Osteocyte (in vitro differentiated cells): ENCODE measurements around the gene PBX2. TPM values are rescaled to one million over a fixed set of nuclear protein-coding genes. Genes with fewer than 3 reads are reported as not detected.

Experiments
- DNase-seq: peaks from one replicate; pipeline ENCODE4 v3.0.0; 2021; ENCODE audit warnings: mixed read lengths; ENCODE audit not compliant: unreplicated experiment; ENCODE audit errors: extremely low spot score
- H3K27ac Mint-ChIP-seq: one replicate; pipeline ENCODE4 v1.8.0; 2021; ENCODE audit warnings: mild to moderate bottlenecking, mixed read lengths; ENCODE audit not compliant: unreplicated experiment
- H3K27me3 Mint-ChIP-seq: one replicate; pipeline ENCODE4 v1.8.0; 2021; ENCODE audit warnings: mixed read lengths; ENCODE audit not compliant: unreplicated experiment
- H3K36me3 Mint-ChIP-seq: one replicate; pipeline ENCODE4 v1.8.0; 2021; ENCODE audit warnings: mixed read lengths; ENCODE audit not compliant: unreplicated experiment
- H3K4me1 Mint-ChIP-seq: one replicate; pipeline ENCODE4 v1.8.0; 2021; ENCODE audit warnings: mixed read lengths; ENCODE audit not compliant: unreplicated experiment
- H3K4me3 Mint-ChIP-seq: one replicate; pipeline ENCODE4 v1.8.0; 2021; ENCODE audit warnings: mild to moderate bottlenecking, moderate library complexity, mixed read lengths; ENCODE audit not compliant: unreplicated experiment
- H3K9me3 Mint-ChIP-seq: one replicate; pipeline ENCODE4 v1.8.0; 2021; ENCODE audit warnings: mixed read lengths; ENCODE audit not compliant: unreplicated experiment
- total RNA-seq: library from RNA; stranded (reverse); gene quantifications from 2 replicates; pipeline ENCODE4 v1.2.1, GENCODE V29; 2021
- TF ChIP-seq, protein P1 (sequence below): fragments of 200-600 bp; sonication (generic); IDR thresholded peaks from 2 replicates; pipeline ENCODE4 v1.5.0; 2021; ENCODE audit warnings: antibody characterized with exemption, mild to moderate bottlenecking, moderate library complexity

Gene PBX2
- total RNA-seq, 1 donor from 2014 or later: 77.1 TPM

DNA sequence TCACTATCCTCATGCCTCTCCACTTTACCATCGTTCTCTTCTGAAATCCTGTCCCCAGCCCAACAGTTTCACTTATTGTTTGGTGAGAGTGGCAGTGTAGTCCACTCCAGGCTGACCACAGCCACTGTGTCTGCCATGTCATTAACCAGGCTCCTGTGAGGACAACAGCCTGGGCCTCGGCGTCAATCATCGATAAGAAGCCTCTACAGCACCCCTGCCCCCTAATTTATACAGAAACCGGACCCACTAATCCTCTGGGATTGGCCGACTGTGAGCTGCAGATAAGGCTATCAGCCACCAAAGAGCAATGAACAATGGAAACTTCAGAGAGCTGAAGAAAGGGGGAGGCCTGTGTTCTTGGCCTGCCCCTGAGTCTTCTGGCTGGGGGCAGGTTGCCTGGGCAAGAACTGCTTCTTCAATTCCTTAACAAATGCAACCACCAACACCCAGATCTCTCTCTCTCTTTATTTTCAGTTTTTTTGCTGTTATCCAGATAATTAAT is 22.2 kb downstream of the PBX2 start:
- peaks cover 46% of the 10 kb centered on the region for H3K36me3 Mint-ChIP-seq
- H3K27ac Mint-ChIP-seq: peak overlapping the region; percentile 35
- no peak for DNase-seq
- no peaks in the 10 kb centered on the region for H3K27me3 Mint-ChIP-seq
- TF ChIP-seq, protein P1, sequence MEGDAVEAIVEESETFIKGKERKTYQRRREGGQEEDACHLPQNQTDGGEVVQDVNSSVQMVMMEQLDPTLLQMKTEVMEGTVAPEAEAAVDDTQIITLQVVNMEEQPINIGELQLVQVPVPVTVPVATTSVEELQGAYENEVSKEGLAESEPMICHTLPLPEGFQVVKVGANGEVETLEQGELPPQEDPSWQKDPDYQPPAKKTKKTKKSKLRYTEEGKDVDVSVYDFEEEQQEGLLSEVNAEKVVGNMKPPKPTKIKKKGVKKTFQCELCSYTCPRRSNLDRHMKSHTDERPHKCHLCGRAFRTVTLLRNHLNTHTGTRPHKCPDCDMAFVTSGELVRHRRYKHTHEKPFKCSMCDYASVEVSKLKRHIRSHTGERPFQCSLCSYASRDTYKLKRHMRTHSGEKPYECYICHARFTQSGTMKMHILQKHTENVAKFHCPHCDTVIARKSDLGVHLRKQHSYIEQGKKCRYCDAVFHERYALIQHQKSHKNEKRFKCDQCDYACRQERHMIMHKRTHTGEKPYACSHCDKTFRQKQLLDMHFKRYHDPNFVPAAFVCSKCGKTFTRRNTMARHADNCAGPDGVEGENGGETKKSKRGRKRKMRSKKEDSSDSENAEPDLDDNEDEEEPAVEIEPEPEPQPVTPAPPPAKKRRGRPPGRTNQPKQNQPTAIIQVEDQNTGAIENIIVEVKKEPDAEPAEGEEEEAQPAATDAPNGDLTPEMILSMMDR: no peak
- H3K4me3 Mint-ChIP-seq: no peak overlapping the region
- H3K4me1 Mint-ChIP-seq: peaks cover 6% of the 10 kb centered on the region
- H3K9me3 Mint-ChIP-seq: no peaks in the 10 kb centered on the region

DNA sequence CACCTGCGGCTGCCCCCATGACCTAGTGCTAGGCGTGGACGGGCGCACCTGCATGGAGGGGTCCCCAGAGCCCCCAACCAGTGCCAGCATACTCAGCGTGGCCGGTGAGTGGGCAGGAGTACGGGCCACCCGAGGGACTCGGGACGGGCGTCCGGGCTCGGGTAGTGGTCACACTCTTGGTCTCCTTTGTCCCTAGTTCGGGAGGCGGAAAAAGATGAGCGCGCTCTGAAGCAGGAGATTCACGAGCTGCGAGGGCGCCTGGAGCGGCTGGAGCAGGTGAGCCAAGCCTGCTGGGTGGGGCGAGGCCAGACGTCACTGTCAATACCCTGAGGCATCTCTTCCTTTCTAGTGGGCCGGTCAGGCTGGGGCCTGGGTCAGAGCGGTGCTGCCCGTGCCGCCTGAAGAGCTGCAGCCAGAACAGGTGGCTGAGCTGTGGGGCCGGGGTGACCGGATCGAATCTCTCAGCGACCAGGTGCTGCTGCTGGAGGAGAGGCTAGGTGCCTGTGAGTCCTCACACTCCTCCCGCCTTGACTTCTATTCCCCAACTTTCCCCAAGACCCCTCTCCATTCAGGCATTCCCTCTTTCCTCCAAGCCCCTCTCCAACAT is 22.7 kb downstream of the PBX2 start:
- H3K27ac Mint-ChIP-seq: peak overlapping the region; percentile 35
- no peak overlapping the region for H3K4me3 Mint-ChIP-seq
- peaks cover 49% of the 10 kb centered on the region for H3K36me3 Mint-ChIP-seq
- H3K4me1 Mint-ChIP-seq: peaks cover 3% of the 10 kb centered on the region
- DNase-seq: no peak
- no peaks in the 10 kb centered on the region for H3K27me3 Mint-ChIP-seq
- H3K9me3 Mint-ChIP-seq: no peaks in the 10 kb centered on the region
- TF ChIP-seq, protein P1: no peak

DNA sequence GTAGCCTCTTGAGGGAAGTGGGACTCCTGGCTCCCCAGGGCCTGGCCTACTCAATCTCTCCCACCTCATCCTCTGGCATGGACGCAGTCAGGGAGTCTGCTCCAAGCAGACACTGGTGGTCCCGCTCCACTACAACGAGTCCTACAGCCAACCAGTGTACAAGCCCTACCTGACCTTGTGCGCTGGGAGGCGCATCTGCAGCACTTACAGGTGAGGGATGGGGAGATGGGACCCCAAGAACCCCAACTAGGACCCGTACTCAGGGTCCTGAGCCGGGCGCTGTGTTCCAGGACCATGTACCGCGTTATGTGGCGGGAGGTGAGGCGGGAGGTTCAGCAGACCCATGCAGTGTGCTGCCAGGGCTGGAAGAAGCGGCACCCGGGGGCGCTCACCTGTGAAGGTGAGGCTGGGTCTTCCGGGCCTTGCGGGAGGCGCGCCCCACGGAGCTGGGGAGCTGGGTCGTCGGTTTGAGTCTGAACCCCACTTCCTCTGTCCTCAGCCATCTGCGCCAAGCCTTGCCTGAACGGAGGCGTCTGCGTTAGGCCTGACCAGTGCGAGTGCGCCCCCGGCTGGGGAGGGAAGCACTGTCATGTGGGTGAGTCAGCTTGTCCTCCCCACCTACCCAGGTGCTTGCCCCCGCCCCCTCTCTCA is 23.5 kb downstream of the PBX2 start:
- H3K4me3 Mint-ChIP-seq: no peak overlapping the region
- no peaks in the 10 kb centered on the region for H3K9me3 Mint-ChIP-seq
- H3K27ac Mint-ChIP-seq: no peak overlapping the region
- TF ChIP-seq, protein P1: no peak
- peaks cover 3% of the 10 kb centered on the region for H3K4me1 Mint-ChIP-seq
- H3K27me3 Mint-ChIP-seq: no peaks in the 10 kb centered on the region
- DNase-seq: no peak
- H3K36me3 Mint-ChIP-seq: peaks cover 49% of the 10 kb centered on the region

DNA sequence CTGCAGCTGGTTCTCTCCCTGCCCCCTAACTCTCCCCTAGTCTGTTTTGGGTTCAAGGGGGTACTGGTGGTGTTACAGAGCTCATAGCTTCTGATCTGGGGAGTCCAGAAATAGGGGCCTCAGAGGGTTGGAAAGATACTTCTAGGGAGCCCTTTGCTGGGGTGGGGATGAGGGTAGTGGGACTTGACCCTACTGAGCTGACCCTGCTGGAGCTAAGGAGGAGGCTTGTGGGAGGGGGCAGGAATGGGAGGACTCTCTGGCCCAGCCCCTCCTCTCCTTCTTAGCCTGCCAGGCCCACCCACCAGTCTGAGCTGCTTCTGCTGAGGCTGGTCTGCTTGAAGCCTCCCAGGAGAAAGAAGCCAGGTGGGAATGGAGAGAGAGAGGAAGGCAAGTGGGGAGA is 25.7 kb downstream of the PBX2 start, which contains the start of gene EGFL8:
EGFL8 (plus strand) TSS at position 301 of the 400 bp plus-strand sequence. CDS start 1,571 bp downstream, outside the sequence.
- Mint-ChIP-seq H3K27me3 (no peaks in the 10 kb centered on the region), H3K9me3 (no peaks in the 10 kb centered on the region), H3K4me3 (no peak within 1 kb of the TSS), H3K36me3 (peaks cover 31% of the 10 kb centered on the region), H3K4me1 (peaks cover 3% of the 10 kb centered on the region), H3K27ac (no peak within 1 kb of the TSS)
- DNase-seq: no peak
- TF ChIP-seq, protein P1: no peak

DNA sequence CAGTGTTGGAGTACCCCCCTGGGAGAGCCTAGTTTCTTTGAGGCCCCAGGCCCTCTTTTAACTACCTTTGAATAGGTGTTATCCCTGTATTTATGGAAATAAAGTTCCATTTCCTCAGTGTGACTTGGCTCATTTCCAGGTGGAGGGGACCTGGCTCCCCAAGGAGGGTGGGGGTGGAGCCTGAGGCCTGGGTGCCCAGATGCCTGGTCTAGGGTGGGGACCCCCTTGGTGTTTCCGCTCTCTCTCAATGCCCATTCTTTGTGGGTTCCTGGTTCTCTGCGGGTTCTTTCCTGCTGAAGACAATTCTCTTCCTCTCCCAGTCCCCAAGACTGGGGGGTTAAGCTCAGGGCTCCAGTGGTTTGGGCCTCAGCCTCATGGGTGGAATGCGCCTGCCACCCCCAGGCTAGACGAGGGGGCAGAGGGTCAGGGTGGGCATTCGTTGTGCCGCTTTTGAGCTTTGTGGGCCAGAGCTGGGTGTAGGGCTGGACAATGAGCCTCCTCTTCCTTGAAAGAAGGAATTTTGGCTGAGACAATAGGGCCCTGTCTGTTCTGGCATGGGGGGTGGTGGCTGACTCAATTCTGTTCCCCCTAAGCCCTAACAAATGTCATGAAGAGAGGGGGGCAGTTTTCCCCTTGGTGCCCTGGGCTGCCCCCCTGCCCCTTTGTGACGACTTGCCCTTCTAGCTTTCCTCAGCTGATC is 26.3 kb downstream of the PBX2 start:
- no peak for DNase-seq
- no peak overlapping the region for H3K27ac Mint-ChIP-seq
- H3K27me3 Mint-ChIP-seq: no peaks in the 10 kb centered on the region
- H3K4me3 Mint-ChIP-seq: no peak overlapping the region
- peaks cover 1% of the 10 kb centered on the region for H3K4me1 Mint-ChIP-seq
- H3K9me3 Mint-ChIP-seq: no peaks in the 10 kb centered on the region
- TF ChIP-seq, protein P1: no peak
- H3K36me3 Mint-ChIP-seq: peaks cover 29% of the 10 kb centered on the region
